Naive thymus-derived CD4-positive, alpha-beta T cell (primary cell): ENCODE data around the gene GIMAP1. TPM values are rescaled to one million over a fixed set of nuclear protein-coding genes. Genes with fewer than 3 reads are reported as not detected.
"Not testable (repeated sequence)": the region's sequence is repeated elsewhere in the genome, so short reads cannot be mapped to it uniquely, and the experiment has no call there.

Experiments
- ATAC-seq: fragments of 150-1000 bp; cut with Tn5 transposase; 2 replicates; pipeline ENCODE4 v1.10.0; 2021; ENCODE audit warnings: mild to moderate bottlenecking, moderate library complexity
- CTCF ChIA-PET: fragments of 350-600 bp; sonication (Branson Sonifier 250); formaldehyde crosslinking; loops from one replicate; lab custom pipeline; 2021; ENCODE audit warnings: antibody characterized with exemption; lab: Charles Lee
- POLR2A ChIA-PET: fragments of 350-600 bp; sonication (Branson Sonifier 250); formaldehyde crosslinking; loops from one replicate; lab custom pipeline; 2021; ENCODE audit warnings: antibody characterized with exemption, inconsistent platforms; lab: Charles Lee
- DNase-seq, 9 donors: peaks; one replicate each; pipeline versions ENCODE4 v3.0.0 to v3.0.0-alpha.2; 2020 to 2022; ENCODE audit warnings: mixed read lengths in 1 of 9
- H3K27ac ChIP-seq: one replicate; pipeline ENCODE4 v1.7.0; 2013; ENCODE audit warnings: mild to moderate bottlenecking, low read depth, low read length, moderate library complexity
- H3K27me3 ChIP-seq, 2 donors: one replicate each; pipeline ENCODE4 v1.7.0; 2013; ENCODE audit warnings: low read length in 2 of 2, mild to moderate bottlenecking in 2 of 2, moderate library complexity in 2 of 2; ENCODE audit not compliant: control insufficient read depth in 2 of 2, insufficient read depth in 2 of 2
- H3K36me3 ChIP-seq, 3 experiments: 1 replicate in 2 of 3; 2 replicates in 1 of 3; pipeline ENCODE4 v1.7.0; 2013; ENCODE audit warnings: low read length in 3 of 3, mild to moderate bottlenecking in 3 of 3, moderate library complexity in 1 of 3; ENCODE audit not compliant: insufficient read depth in 3 of 3, control insufficient read depth in 2 of 3
- H3K4me1 ChIP-seq, 2 donors: one replicate each; pipeline ENCODE4 v1.7.0; 2013; ENCODE audit warnings: low read length in 2 of 2, mild to moderate bottlenecking in 2 of 2, moderate library complexity in 1 of 2; ENCODE audit not compliant: control insufficient read depth in 2 of 2, insufficient read depth in 2 of 2
- H3K4me3 ChIP-seq: 2 replicates; pipeline ENCODE4 v1.7.0; 2013; ENCODE audit warnings: mild to moderate bottlenecking, low read length
- H3K9me3 ChIP-seq, 3 experiments: 1 replicate in 2 of 3; 2 replicates in 1 of 3; pipeline ENCODE4 v1.7.0; 2013; ENCODE audit warnings: low read length in 3 of 3; ENCODE audit not compliant: control insufficient read depth in 2 of 3
- H3K27ac Mint-ChIP-seq, 9 donors: one replicate each; pipeline ENCODE4 v1.8.0; 2020 to 2022; ENCODE audit warnings: mixed read lengths in 9 of 9, mild to moderate bottlenecking in 8 of 9, moderate library complexity in 5 of 9, inconsistent platforms in 2 of 9
- H3K27me3 Mint-ChIP-seq, 5 donors: one replicate each; pipeline ENCODE4 v1.8.0; 2021 to 2022; ENCODE audit warnings: mixed read lengths in 5 of 5, mild to moderate bottlenecking in 1 of 5
- H3K36me3 Mint-ChIP-seq, 5 donors: one replicate each; pipeline ENCODE4 v1.8.0; 2020 to 2022; ENCODE audit warnings: mixed read lengths in 5 of 5, mild to moderate bottlenecking in 3 of 5, inconsistent platforms in 1 of 5
- H3K4me1 Mint-ChIP-seq, 7 donors: one replicate each; pipeline ENCODE4 v1.8.0; 2020 to 2022; ENCODE audit warnings: mixed read lengths in 7 of 7, mild to moderate bottlenecking in 3 of 7, inconsistent platforms in 1 of 7
- H3K4me3 Mint-ChIP-seq, 10 donors: one replicate each; pipeline ENCODE4 v1.8.0; 2020 to 2022; ENCODE audit warnings: mild to moderate bottlenecking in 10 of 10, mixed read lengths in 10 of 10, moderate library complexity in 6 of 10, inconsistent platforms in 2 of 10
- H3K9me3 Mint-ChIP-seq, 11 donors: one replicate each; pipeline ENCODE4 v1.8.0; 2020 to 2022; ENCODE audit warnings: mixed read lengths in 11 of 11, mild to moderate bottlenecking in 4 of 11, inconsistent platforms in 1 of 11, moderate library complexity in 1 of 11
- intact Hi-C, 2 donors: fragments of 100-400 bp; cut with micrococcal nuclease; formaldehyde crosslinking; loops; one replicate each; pipeline ENCODE4 v1.15.1; 2023
- polyA plus RNA-seq, 2 donors: library from polyadenylated mRNA; unstranded; fragments of 300-500 nt; fragmentation: Illumina TruSeq; gene quantifications; one replicate each; pipeline ENCODE4 v1.2.3, GENCODE V29; 2021
- total RNA-seq, 6 experiments: library from RNA in 5 of 6; stranded (reverse) in 5 of 6; gene quantifications; 1 replicate in 5 of 6; 2 replicates in 1 of 6; pipeline ENCODE4 v1.2.3 and lab custom pipeline; 2021 to 2026

The GIMAP1 gene
- total RNA-seq (100 to 1,000 TPM in 2 of 5 experiments, 10 to 100 TPM in 3; 23.3 to 124 (median 32.6) TPM), polyA plus RNA-seq (100 to 1,000 TPM in 1 of 2 donors, 10 to 100 TPM in 1; 75.4 to 104 TPM), total RNA-seq (lab: John Stamatoyannopoulos, UW) (80.1 reads per million, percentile 80 among the genes with 10 or more reads in this experiment)

- peaks cover 29 to 74% (median 51%) of the 10 kb centered on the region in 5 donors for H3K36me3 Mint-ChIP-seq
Measured at GRCh38 chr7:150716368-150716767, at the start of gene GIMAP1. TSS of gene GIMAP1 (plus strand) at chr7:150716613. CDS start at chr7:150719048, 2,435 bp downstream.

GRCh38 chr7:150668472-150668911 is 47.9 kb upstream of the GIMAP1 start:
- intact Hi-C loops, result loop anchor here (1.0 to 10.0 kb wide), 16 partner anchors 8 to 414 kb away; partner anchors contain the start of genes GIMAP1 (in 2 of the 2), GIMAP2 (in 2 of the 2), GIMAP6 (in 2 of the 2) and FASTK (in 1 of the 2)
- H3K4me3 Mint-ChIP-seq, result peak overlapping the region; percentile 57 to 85 (median 72)

More at GRCh38 chr7:150716368-150716767, at the start of gene GIMAP1:
- ChIA-PET POLR2A (interaction anchor here (0.5 to 14.1 kb wide), 52 partner anchors 10 to 700 kb away, joined by 3 to 467 read pairs (median 6); partner anchors contain the start of genes GIMAP2, GIMAP4, GIMAP5 and GIMAP6), CTCF (interaction anchor here (0.5 to 4.3 kb wide), 21 partner anchors 14 to 267 kb away, joined by 3 to 37 read pairs (median 5); partner anchors contain the start of genes GIMAP2, GIMAP4, GIMAP5 and GIMAP6)
- H3K4me1 ChIP-seq, result peaks cover 39 to 46% of the 10 kb centered on the region in 2 donors
- Mint-ChIP-seq H3K9me3 (peaks cover 0 to 40% (median 18%) of the 10 kb centered on the region in 11 donors), H3K4me1 (peaks cover 38 to 77% (median 61%) of the 10 kb centered on the region in 7 donors), H3K27ac (peak within 1 kb of the TSS; percentile 76 to 98 (median 95)), H3K4me3 (peak within 1 kb of the TSS; percentile 89 to 100 (median 98)), H3K27me3 (no peaks in the 10 kb centered on the region)
- H3K27me3 ChIP-seq, result no peaks in the 10 kb centered on the region
- H3K9me3 ChIP-seq, result peaks cover 0 to 6% (median 0%) of the 10 kb centered on the region in 3 experiments
- peak in 8 of 9 donors; percentile 14 to 85 (median 81) for DNase-seq
- H3K4me3 ChIP-seq, result peak within 1 kb of the TSS; percentile 88
- ATAC-seq, result peak; percentile 90
- H3K36me3 ChIP-seq, result peaks cover 18 to 31% (median 22%) of the 10 kb centered on the region in 3 experiments
- peak within 1 kb of the TSS; percentile 86 for H3K27ac ChIP-seq
- intact Hi-C loops, result loop anchor here (1.0 to 2.0 kb wide), 12 partner anchors 21 to 268 kb away; partner anchors contain the start of genes GIMAP2 (in 2 of the 2), GIMAP5 (in 2 of the 2), GIMAP6 (in 2 of the 2) and GIMAP7 (in 1 of the 2)

GRCh38 chr7:150668977-150669376 is 47.4 kb upstream of the GIMAP1 start:
- Histone ChIP-seq H3K4me3 (peak overlapping the region; percentile 8), H3K27ac (peak overlapping the region; percentile 78), H3K27me3 (no peaks in the 10 kb centered on the region), H3K36me3 (no peaks in the 10 kb centered on the region), H3K9me3 (no peaks in the 10 kb centered on the region), H3K4me1 (peaks cover 66 to 81% of the 10 kb centered on the region in 2 donors)
- intact Hi-C loops, result loop anchor here (1.0 to 10.0 kb wide), 16 partner anchors 7 to 413 kb away; partner anchors contain the start of genes GIMAP1 (in 2 of the 2), GIMAP2 (in 2 of the 2), GIMAP6 (in 2 of the 2) and FASTK (in 1 of the 2)
- CTCF ChIA-PET, result interaction anchor here (1.1 to 1.8 kb wide), 4 partner anchors 16 to 86 kb away, joined by 4 to 5 read pairs (median 4); partner anchors contain the start of gene GIMAP2
- Mint-ChIP-seq H3K27me3 (no peaks in the 10 kb centered on the region), H3K4me1 (peaks cover 56 to 98% (median 89%) of the 10 kb centered on the region in 7 donors), H3K27ac (peak overlapping the region; percentile 73 to 100 (median 97)), H3K4me3 (peak overlapping the region; percentile 57 to 85 (median 72)), H3K9me3 (peaks cover 2 to 43% (median 21%) of the 10 kb centered on the region in 11 donors), H3K36me3 (peaks cover 5 to 47% (median 10%) of the 10 kb centered on the region in 5 donors)
- no peak for ATAC-seq
- no peak for DNase-seq
- POLR2A ChIA-PET, result interaction anchor here (0.6 to 6.6 kb wide), 32 partner anchors 8 to 220 kb away, joined by 3 to 88 read pairs (median 6); partner anchors contain the start of genes GIMAP1, GIMAP2, GIMAP4 and GIMAP5

More at GRCh38 chr7:150668472-150668911, 47.9 kb upstream of the GIMAP1 start:
- no peaks in the 10 kb centered on the region for H3K27me3 Mint-ChIP-seq
- peak overlapping the region; percentile 73 to 100 (median 97) for H3K27ac Mint-ChIP-seq
- peaks cover 5 to 48% (median 12%) of the 10 kb centered on the region in 5 donors for H3K36me3 Mint-ChIP-seq
- H3K36me3 ChIP-seq, result no peaks in the 10 kb centered on the region
- peak overlapping the region; percentile 30 for H3K4me3 ChIP-seq
- peak overlapping the region; percentile 78 for H3K27ac ChIP-seq
- peaks cover 58 to 99% (median 94%) of the 10 kb centered on the region in 7 donors for H3K4me1 Mint-ChIP-seq
- peak; percentile 88 for ATAC-seq
- CTCF ChIA-PET, result interaction anchor here (0.6 to 1.8 kb wide), 6 partner anchors 10 to 220 kb away, joined by 3 to 5 read pairs (median 4); partner anchors contain the start of genes GIMAP2 and GIMAP6
- POLR2A ChIA-PET, result interaction anchor here (0.8 to 6.6 kb wide), 34 partner anchors 8 to 217 kb away, joined by 3 to 88 read pairs (median 5); partner anchors contain the start of genes GIMAP1, GIMAP2, GIMAP4 and GIMAP5
- H3K9me3 ChIP-seq, result no peaks in the 10 kb centered on the region
- DNase-seq, result peak in 8 of 9 donors; percentile 66 to 87 (median 81)
- peaks cover 2 to 45% (median 21%) of the 10 kb centered on the region in 11 donors for H3K9me3 Mint-ChIP-seq
- peaks cover 71 to 86% of the 10 kb centered on the region in 2 donors for H3K4me1 ChIP-seq
- no peaks in the 10 kb centered on the region for H3K27me3 ChIP-seq

- H3K4me1 ChIP-seq, result peaks cover 52 to 65% of the 10 kb centered on the region in 2 donors
- POLR2A ChIA-PET, result interaction anchor here (0.7 to 6.6 kb wide), 17 partner anchors 9 to 158 kb away, joined by 3 to 88 read pairs (median 5); partner anchors contain the start of genes GIMAP1, GIMAP2, GIMAP5 and GIMAP6
- H3K4me3 Mint-ChIP-seq, result peak overlapping the region in 3 of 10 donors; percentile 34 to 58 (median 57)
Measured at GRCh38 chr7:150671798-150672585, 44.4 kb upstream of the GIMAP1 start.

DNA sequence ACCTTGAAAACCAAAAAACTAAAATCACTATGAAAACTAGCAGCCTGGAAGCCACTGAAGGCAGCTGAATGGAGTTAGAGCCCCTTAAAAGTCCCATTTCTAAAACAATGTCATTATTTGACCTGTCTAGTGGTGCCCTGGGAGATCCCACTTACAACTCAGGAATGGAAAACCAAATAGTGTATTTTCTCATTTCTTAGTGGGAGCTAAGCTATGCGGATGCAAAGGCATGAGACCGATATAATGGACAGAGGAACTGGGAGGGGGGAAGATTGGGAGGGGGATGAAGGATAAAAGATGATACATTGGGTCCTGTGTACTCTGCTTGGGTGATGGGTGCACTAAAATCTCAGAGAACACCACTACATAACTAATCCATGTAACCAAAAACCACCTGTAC is 40.7 kb upstream of the GIMAP1 start:
- ChIA-PET CTCF (interaction anchor here (1.2 kb wide), 1 partner anchor 10 kb away, joined by 4 read pairs; the partner anchor contains the start of gene GIMAP2), POLR2A (interaction anchor here (0.6 to 5.7 kb wide), 23 partner anchors 8 to 225 kb away, joined by 3 to 50 read pairs (median 4); partner anchors contain the start of genes GIMAP1, GIMAP2, GIMAP4 and GIMAP6)
- Histone ChIP-seq H3K27ac (peak overlapping the region; percentile 71), H3K9me3 (no peaks in the 10 kb centered on the region), H3K4me1 (peaks cover 38 to 52% of the 10 kb centered on the region in 2 donors), H3K36me3 (no peaks in the 10 kb centered on the region), H3K4me3 (no peak overlapping the region), H3K27me3 (no peaks in the 10 kb centered on the region)
- H3K27ac Mint-ChIP-seq, result peak overlapping the region; percentile 82 to 98 (median 94)
- no peaks in the 10 kb centered on the region for H3K27me3 Mint-ChIP-seq
- no peak for ATAC-seq
- H3K4me3 Mint-ChIP-seq, result peak overlapping the region in 9 of 10 donors; percentile 34 to 93 (median 76)
- H3K36me3 Mint-ChIP-seq, result peaks cover 11 to 62% (median 20%) of the 10 kb centered on the region in 5 donors
- H3K9me3 Mint-ChIP-seq, result peaks cover 4 to 72% (median 20%) of the 10 kb centered on the region in 11 donors
- intact Hi-C loops, result loop anchor here (1.0 to 2.0 kb wide), 7 partner anchors 7 to 225 kb away; partner anchors contain the start of genes GIMAP2 (in 2 of the 2), GIMAP6 (in 1 of the 2), GIMAP7 (in 1 of the 2) and GIMAP8 (in 1 of the 2)
- no peak for DNase-seq
- peaks cover 43 to 88% (median 78%) of the 10 kb centered on the region in 7 donors for H3K4me1 Mint-ChIP-seq

More at GRCh38 chr7:150671798-150672585, 44.4 kb upstream of the GIMAP1 start:
- ATAC-seq, CTCF ChIA-PET, H3K27me3 Mint-ChIP-seq, H3K27me3 ChIP-seq, H3K36me3 ChIP-seq, intact Hi-C loops, H3K27ac ChIP-seq, H3K9me3 ChIP-seq, H3K4me3 ChIP-seq, DNase-seq: not testable (repeated sequence)
- peak overlapping the region in 8 of 9 donors; percentile 71 to 100 (median 91) for H3K27ac Mint-ChIP-seq
- peaks cover 49 to 95% (median 81%) of the 10 kb centered on the region in 7 donors for H3K4me1 Mint-ChIP-seq
- peaks cover 5 to 48% (median 8%) of the 10 kb centered on the region in 5 donors for H3K36me3 Mint-ChIP-seq
- H3K9me3 Mint-ChIP-seq, result peaks cover 2 to 54% (median 21%) of the 10 kb centered on the region in 11 donors
